SK-N-MC (cell line): ENCODE measurements around the gene PSMD13.

Source experiments
- EZH2 ChIP-seq: fragments of 200-600 bp; sonication (generic); IDR thresholded peaks from one replicate; pipeline ENCODE4 v1.6.1; 2017; ENCODE audit warnings: antibody characterized with exemption
- FOXP2 ChIP-seq: optimal IDR thresholded peaks from 2 replicates; pipeline ENCODE3; 2011; ENCODE audit warnings: mild to moderate bottlenecking, moderate library complexity; ENCODE audit not compliant: insufficient read depth; ENCODE audit errors: extremely low read length, control extremely low read depth
- POLR2AphosphoS5 ChIP-seq: IDR thresholded peaks from 2 replicates; pipeline ENCODE4 v1.6.1; 2012; ENCODE audit warnings: mild to moderate bottlenecking, low read depth, low read length, borderline replicate concordance

GRCh38 chr11:240315-240714 is 3.5 kb downstream of the PSMD13 start:
- TF ChIP-seq FOXP2 (no peak), POLR2AphosphoS5 (no peak), EZH2 (no peak)
